Smooth muscle cell (in vitro differentiated cells): ENCODE results near the gene PHF2. TPM values are rescaled to one million over a fixed set of nuclear protein-coding genes. Genes with fewer than 3 reads are reported as not detected.

Source experiments
- DNase-seq: peaks from one replicate; lab custom pipeline; 2025; ENCODE audit not compliant: unreplicated experiment; lab: John Stamatoyannopoulos, UW
- H2AFZ ChIP-seq: fragments of 200-600 bp; sonication (generic); 2 replicates; pipeline ENCODE4 v1.6.0; 2016; ENCODE audit warnings: antibody characterized with exemption, low read depth, mild to moderate bottlenecking
- H3F3A ChIP-seq: fragments of 200-600 bp; sonication (generic); 2 replicates; pipeline ENCODE4 v1.6.0; 2017; ENCODE audit warnings: antibody characterized with exemption, low read depth
- H3K27ac ChIP-seq: fragments of 200-600 bp; sonication (generic); 2 replicates; pipeline ENCODE4 v1.5.1; 2016; ENCODE audit warnings: low read depth, mild to moderate bottlenecking
- H3K27me3 ChIP-seq: fragments of 200-600 bp; sonication (generic); 2 replicates; pipeline ENCODE4 v1.6.1; 2016; ENCODE audit warnings: low read depth, mild to moderate bottlenecking
- H3K36me3 ChIP-seq: fragments of 200-600 bp; sonication (generic); 2 replicates; pipeline ENCODE4 v1.5.1; 2016; ENCODE audit warnings: low read depth
- H3K4me1 ChIP-seq: fragments of 200-600 bp; sonication (generic); 2 replicates; pipeline ENCODE4 v1.5.1; 2016; ENCODE audit warnings: low read depth
- H3K4me2 ChIP-seq: fragments of 200-600 bp; sonication (generic); 2 replicates; pipeline ENCODE4 v1.6.0; 2016; ENCODE audit warnings: mild to moderate bottlenecking
- H3K4me3 ChIP-seq: fragments of 200-600 bp; sonication (generic); 2 replicates; pipeline ENCODE4 v1.5.1; 2016; ENCODE audit warnings: mild to moderate bottlenecking
- H3K79me2 ChIP-seq: fragments of 200-600 bp; sonication (generic); 2 replicates; pipeline ENCODE4 v1.6.0; 2016; ENCODE audit warnings: low read depth, mild to moderate bottlenecking
- H3K9ac ChIP-seq: fragments of 200-600 bp; sonication (generic); 2 replicates; pipeline ENCODE4 v1.6.0; 2016; ENCODE audit warnings: low read depth
- H3K9me3 ChIP-seq: fragments of 200-600 bp; sonication (generic); replicated peaks from 2 replicates; pipeline ENCODE4 v1.5.1; 2016; ENCODE audit warnings: low read depth
- H4K20me1 ChIP-seq: fragments of 200-600 bp; sonication (generic); 2 replicates; pipeline ENCODE4 v1.6.0; 2016; ENCODE audit warnings: low read depth
- WGBS: methylation state at CpG from one replicate; pipeline ENCODE4 v1.1.7; 2016; ENCODE audit warnings: low lambda C conversion rate; 5-methylcytosine and 5-hydroxymethylcytosine counted together
- polyA plus RNA-seq: library from polyadenylated mRNA; unstranded; fragments of >200 nt; fragmentation: Nextera tagmentation; extraction: Ambion mirVana; gene quantifications from 2 replicates; pipeline ENCODE4 v1.2.1, GENCODE V29; 2016
- total RNA-seq: library from RNA; depleted of rRNA; stranded (reverse); fragments of >200 nt; gene quantifications from 2 replicates; pipeline ENCODE4 v1.2.3, GENCODE V29; 2014
- TF ChIP-seq, protein P1 (sequence below): fragments of 200-600 bp; sonication (generic); IDR thresholded peaks from 2 replicates; pipeline ENCODE4 v1.5.1; 2017; ENCODE audit warnings: borderline replicate concordance, mild to moderate bottlenecking, antibody characterized with exemption; ENCODE audit not compliant: insufficient read depth, poor library complexity, severe bottlenecking

The PHF2 gene
- total and polyA plus RNA-seq, 2 experiments from 2014 or later = 11.1 to 18.3 TPM

DNA sequence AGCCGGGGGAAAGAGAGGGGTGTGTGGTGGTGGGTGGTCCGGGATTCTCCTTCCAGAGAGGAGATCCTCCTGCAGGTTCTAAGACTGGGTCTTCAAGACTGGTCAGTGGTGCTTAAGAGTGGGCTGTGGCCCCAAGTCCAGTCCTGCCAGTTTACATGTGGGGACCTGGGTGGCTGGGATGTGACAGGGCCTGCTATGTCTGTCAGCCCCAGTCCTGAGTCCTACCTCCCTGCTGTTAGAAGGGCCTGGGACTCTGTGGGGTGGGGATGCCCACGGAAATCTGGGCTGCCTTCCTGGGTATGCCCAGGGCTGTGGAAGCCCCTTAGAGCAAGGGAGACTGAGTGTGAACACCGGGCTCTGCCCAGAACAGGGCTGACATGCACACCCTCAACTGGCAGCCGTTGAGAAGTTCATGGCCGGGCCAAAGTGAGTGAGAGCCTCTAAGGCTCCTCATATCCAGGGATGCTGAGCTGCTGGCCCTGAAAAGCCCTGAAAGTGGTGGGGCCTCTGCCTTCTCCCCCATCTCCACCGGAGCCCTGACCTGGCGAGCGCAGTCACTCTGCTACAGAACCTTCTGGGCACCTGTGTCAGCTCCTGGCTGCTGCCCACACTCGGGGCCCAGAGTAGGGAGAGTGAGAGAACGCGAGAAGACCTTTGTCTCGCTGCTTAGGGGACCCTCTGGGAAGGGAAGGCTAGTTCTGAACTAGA, 1.7 kb downstream of the PHF2 start:
- Histone ChIP-seq H3F3A (no peaks in the 10 kb centered on the region), H3K79me2 (peaks cover 74% of the 10 kb centered on the region), H3K4me3 (peak overlapping the region; percentile 79), H4K20me1 (peaks cover 58% of the 10 kb centered on the region), H3K9ac (no peak overlapping the region), H3K9me3 (no peaks in the 10 kb centered on the region), H3K4me2 (peak overlapping the region; percentile 99), H3K27ac (no peak overlapping the region), H3K27me3 (no peaks in the 10 kb centered on the region), H3K4me1 (peaks cover 20% of the 10 kb centered on the region), H3K36me3 (no peaks in the 10 kb centered on the region), H2AFZ (no peak overlapping the region)
- 79% methylated on average over 13 of the region's 13 CpGs for WGBS
- TF ChIP-seq, protein P1, sequence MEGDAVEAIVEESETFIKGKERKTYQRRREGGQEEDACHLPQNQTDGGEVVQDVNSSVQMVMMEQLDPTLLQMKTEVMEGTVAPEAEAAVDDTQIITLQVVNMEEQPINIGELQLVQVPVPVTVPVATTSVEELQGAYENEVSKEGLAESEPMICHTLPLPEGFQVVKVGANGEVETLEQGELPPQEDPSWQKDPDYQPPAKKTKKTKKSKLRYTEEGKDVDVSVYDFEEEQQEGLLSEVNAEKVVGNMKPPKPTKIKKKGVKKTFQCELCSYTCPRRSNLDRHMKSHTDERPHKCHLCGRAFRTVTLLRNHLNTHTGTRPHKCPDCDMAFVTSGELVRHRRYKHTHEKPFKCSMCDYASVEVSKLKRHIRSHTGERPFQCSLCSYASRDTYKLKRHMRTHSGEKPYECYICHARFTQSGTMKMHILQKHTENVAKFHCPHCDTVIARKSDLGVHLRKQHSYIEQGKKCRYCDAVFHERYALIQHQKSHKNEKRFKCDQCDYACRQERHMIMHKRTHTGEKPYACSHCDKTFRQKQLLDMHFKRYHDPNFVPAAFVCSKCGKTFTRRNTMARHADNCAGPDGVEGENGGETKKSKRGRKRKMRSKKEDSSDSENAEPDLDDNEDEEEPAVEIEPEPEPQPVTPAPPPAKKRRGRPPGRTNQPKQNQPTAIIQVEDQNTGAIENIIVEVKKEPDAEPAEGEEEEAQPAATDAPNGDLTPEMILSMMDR = no peak
- DNase-seq = no peak

DNA sequence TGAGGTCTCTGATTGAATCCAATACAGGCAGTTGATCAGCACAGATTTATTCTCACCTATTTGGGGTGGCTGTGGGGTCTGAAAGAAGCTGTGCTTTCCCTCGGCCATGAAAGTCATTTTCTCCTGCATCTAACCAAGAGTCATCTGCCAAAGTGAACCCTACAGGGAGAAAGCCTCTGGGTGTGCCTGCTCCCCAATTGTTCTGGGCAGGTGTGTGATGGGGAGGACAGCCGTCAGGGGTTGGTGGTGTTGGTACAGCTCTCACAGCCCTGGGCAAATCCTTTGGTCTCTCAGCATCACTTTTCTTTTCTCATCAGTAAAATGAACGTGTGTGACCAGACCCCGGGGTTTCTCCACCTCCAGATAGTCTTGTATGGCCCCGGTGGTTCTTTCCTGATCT, 2.5 kb downstream of the PHF2 start:
- Histone ChIP-seq H3K4me2 (no peak overlapping the region), H3K27ac (no peak overlapping the region), H3F3A (no peaks in the 10 kb centered on the region), H3K4me1 (peaks cover 20% of the 10 kb centered on the region), H3K4me3 (no peak overlapping the region), H4K20me1 (peaks cover 62% of the 10 kb centered on the region), H3K36me3 (no peaks in the 10 kb centered on the region), H3K9me3 (no peaks in the 10 kb centered on the region), H3K27me3 (no peaks in the 10 kb centered on the region), H3K9ac (no peak overlapping the region), H2AFZ (no peak overlapping the region), H3K79me2 (peaks cover 81% of the 10 kb centered on the region)
- WGBS = 83% methylated on average over 5 of the region's 5 CpGs
- no peak for DNase-seq
- TF ChIP-seq, protein P1 = no peak

DNA sequence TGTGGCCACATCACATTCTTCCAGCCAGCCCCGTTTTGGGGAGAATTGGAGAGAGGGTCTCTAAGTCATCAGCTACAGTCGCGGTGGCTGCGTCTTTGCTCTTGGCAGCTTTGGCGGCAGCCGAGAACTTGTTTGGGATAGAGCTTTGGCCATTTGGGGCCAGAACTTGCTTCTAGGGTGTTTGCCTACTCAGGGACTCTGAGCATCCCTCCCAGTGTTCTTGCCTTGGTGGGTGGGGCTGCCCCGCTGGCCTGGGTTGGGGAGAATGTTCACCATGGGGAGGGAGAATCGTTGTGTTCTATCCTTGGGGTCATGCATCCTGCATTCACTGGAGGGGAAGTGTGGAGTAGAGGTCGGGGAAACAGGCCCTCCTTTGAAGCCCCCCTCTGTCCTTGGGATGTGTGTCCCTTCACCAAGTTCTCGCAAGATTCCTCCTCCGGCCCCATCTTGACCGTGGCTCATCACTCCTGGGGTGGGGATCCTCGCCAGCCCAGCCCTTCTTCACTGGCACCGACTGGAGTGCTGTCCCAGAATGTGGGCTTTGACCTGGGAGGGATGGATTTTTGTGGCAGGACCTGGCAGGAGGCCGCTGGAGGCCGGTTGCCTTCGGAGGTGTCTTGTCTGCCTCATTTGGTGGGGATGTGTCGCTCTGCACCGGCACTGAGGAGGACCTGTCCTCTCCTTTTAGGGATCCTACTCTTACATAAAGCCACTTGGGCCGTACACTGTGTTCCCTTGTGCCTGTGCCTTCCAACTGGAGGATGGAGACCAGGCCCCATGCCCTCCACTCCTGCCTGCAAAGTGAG, 3.5 kb downstream of the PHF2 start:
- H3K4me1 ChIP-seq = peaks cover 19% of the 10 kb centered on the region
- H3K27me3 ChIP-seq = no peaks in the 10 kb centered on the region
- no peaks in the 10 kb centered on the region for H3F3A ChIP-seq
- no peak overlapping the region for H3K4me2 ChIP-seq
- H3K27ac ChIP-seq = no peak overlapping the region
- no peaks in the 10 kb centered on the region for H3K36me3 ChIP-seq
- no peaks in the 10 kb centered on the region for H3K9me3 ChIP-seq
- TF ChIP-seq, protein P1 = no peak
- peaks cover 91% of the 10 kb centered on the region for H3K79me2 ChIP-seq
- H2AFZ ChIP-seq = no peak overlapping the region
- 93% methylated on average over 20 of the region's 20 CpGs for WGBS
- peaks cover 73% of the 10 kb centered on the region for H4K20me1 ChIP-seq
- no peak for DNase-seq
- no peak overlapping the region for H3K4me3 ChIP-seq
- H3K9ac ChIP-seq = no peak overlapping the region
